ENCODE results near the gene KBTBD3.

GRCh38 chr11:106032861-106033260 is 44.3 kb downstream of the KBTBD3 start:
- TF ChIP-seq CTCF (conservative IDR thresholded peaks at IDR 0.05): no peak
- no peak for TF ChIP-seq ZFX (IDR thresholded peaks at IDR 0.05)
